HFFc6 (cell line): ENCODE measurements around the gene ASTN2. TPM values are rescaled to one million over a fixed set of nuclear protein-coding genes. Genes with fewer than 3 reads are reported as not detected.

Experiments
- DNase-seq: peaks from one replicate; pipeline ENCODE4 v3.0.0-alpha.2; 2018
- H3K27ac Mint-ChIP-seq: 2 replicates; pipeline ENCODE4 v1.8.0; 2020; ENCODE audit warnings: mild to moderate bottlenecking, mixed read lengths
- H3K27me3 Mint-ChIP-seq: 2 replicates; pipeline ENCODE4 v1.8.0; 2021; ENCODE audit warnings: mild to moderate bottlenecking, moderate library complexity, mixed read lengths; ENCODE audit not compliant: insufficient read depth
- H3K36me3 Mint-ChIP-seq: 2 replicates; pipeline ENCODE4 v1.8.0; 2021; ENCODE audit warnings: low read depth, mixed read lengths
- H3K4me1 Mint-ChIP-seq: 2 replicates; pipeline ENCODE4 v1.8.0; 2020; ENCODE audit warnings: low read depth, mixed read lengths
- H3K4me3 Mint-ChIP-seq: 2 replicates; pipeline ENCODE4 v1.8.0; 2020; ENCODE audit warnings: mild to moderate bottlenecking, moderate library complexity, mixed read lengths
- H3K9me3 Mint-ChIP-seq: 2 replicates; pipeline ENCODE4 v1.8.0; 2020; ENCODE audit warnings: mild to moderate bottlenecking, mixed read lengths
- total RNA-seq, 6 experiments: library from RNA; stranded (reverse); fragmentation: NEBNext Ultra II Directional; extraction: Animal tissue kit (Norgen Biotek cat#: 25700); gene quantifications; 2 replicates in 1 of 6; 3 replicates in 5 of 6; pipeline ENCODE4 v1.2.3, GENCODE V29; 2021
- TF ChIP-seq, protein P1 (sequence below): fragments of 200-600 bp; sonication (generic); IDR thresholded peaks from 2 replicates; pipeline ENCODE4 v1.5.0; 2021; ENCODE audit warnings: antibody characterized with exemption, mild to moderate bottlenecking

ASTN2 gene
- total RNA-seq, 6 experiments from 2014 or later = 7.3 to 9.7 (median 8.3) TPM

- H3K4me1 Mint-ChIP-seq = no peaks in the 10 kb centered on the region
- H3K27ac Mint-ChIP-seq = no peak overlapping the region
- no peak overlapping the region for H3K4me3 Mint-ChIP-seq
- DNase-seq = no peak
- peaks cover 5% of the 10 kb centered on the region; the same call in 1 of the 2 replicates for H3K36me3 Mint-ChIP-seq
- H3K9me3 Mint-ChIP-seq = peaks cover 65% of the 10 kb centered on the region
- TF ChIP-seq, protein P1, sequence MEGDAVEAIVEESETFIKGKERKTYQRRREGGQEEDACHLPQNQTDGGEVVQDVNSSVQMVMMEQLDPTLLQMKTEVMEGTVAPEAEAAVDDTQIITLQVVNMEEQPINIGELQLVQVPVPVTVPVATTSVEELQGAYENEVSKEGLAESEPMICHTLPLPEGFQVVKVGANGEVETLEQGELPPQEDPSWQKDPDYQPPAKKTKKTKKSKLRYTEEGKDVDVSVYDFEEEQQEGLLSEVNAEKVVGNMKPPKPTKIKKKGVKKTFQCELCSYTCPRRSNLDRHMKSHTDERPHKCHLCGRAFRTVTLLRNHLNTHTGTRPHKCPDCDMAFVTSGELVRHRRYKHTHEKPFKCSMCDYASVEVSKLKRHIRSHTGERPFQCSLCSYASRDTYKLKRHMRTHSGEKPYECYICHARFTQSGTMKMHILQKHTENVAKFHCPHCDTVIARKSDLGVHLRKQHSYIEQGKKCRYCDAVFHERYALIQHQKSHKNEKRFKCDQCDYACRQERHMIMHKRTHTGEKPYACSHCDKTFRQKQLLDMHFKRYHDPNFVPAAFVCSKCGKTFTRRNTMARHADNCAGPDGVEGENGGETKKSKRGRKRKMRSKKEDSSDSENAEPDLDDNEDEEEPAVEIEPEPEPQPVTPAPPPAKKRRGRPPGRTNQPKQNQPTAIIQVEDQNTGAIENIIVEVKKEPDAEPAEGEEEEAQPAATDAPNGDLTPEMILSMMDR = no peak
- H3K27me3 Mint-ChIP-seq = no peaks in the 10 kb centered on the region
Measured at GRCh38 chr9:117218951-117219350, 195.9 kb downstream of the ASTN2 start.

- Mint-ChIP-seq H3K27me3 (no peaks in the 10 kb centered on the region), H3K27ac (no peak overlapping the region), H3K36me3 (peaks cover 12% of the 10 kb centered on the region), H3K9me3 (peaks cover 67% of the 10 kb centered on the region), H3K4me1 (no peaks in the 10 kb centered on the region), H3K4me3 (no peak overlapping the region)
- no peak for DNase-seq
- TF ChIP-seq, protein P1 = no peak
Measured at GRCh38 chr9:117214416-117214815, 200.4 kb downstream of the ASTN2 start.

DNA sequence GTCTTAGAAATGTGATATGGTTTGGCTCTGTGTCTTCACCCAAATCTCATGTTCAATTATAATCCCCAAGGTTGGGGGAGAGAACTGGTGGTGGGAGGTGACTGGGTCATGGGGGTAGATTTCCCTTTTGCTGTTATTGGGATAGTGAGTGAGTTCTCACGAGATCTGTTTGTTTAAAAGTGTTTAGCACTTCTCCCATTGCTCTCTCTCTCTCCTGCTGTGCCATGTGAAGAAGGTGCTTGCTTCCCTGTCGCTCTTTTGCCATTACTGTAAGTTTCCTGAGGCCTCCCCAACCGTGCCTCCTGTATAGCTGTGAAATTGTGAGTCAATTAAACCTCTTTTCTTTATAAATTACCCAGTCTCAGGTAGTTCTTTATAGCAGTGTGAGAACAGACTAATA is 203.6 kb downstream of the ASTN2 start:
- H3K27ac Mint-ChIP-seq = no peak overlapping the region

GRCh38 chr9:117205806-117206205 is 209.1 kb downstream of the ASTN2 start:
- TF ChIP-seq, protein P1 = no peak
- no peak overlapping the region for H3K4me3 Mint-ChIP-seq
- no peaks in the 10 kb centered on the region for H3K4me1 Mint-ChIP-seq
- no peak overlapping the region for H3K27ac Mint-ChIP-seq
- H3K9me3 Mint-ChIP-seq = peaks cover 52% of the 10 kb centered on the region
- DNase-seq = no peak
- no peaks in the 10 kb centered on the region; the same call in 1 of the 2 replicates for H3K27me3 Mint-ChIP-seq
- H3K36me3 Mint-ChIP-seq = peaks cover 7% of the 10 kb centered on the region; the same call in 1 of the 2 replicates

More for the DNA sequence above, 203.6 kb downstream of the ASTN2 start:
- Mint-ChIP-seq H3K4me1 (no peaks in the 10 kb centered on the region), H3K9me3 (peaks cover 69% of the 10 kb centered on the region), H3K36me3 (peaks cover 7% of the 10 kb centered on the region; the same call in 1 of the 2 replicates), H3K4me3 (no peak overlapping the region), H3K27me3 (no peaks in the 10 kb centered on the region; the same call in 1 of the 2 replicates)
- TF ChIP-seq, protein P1 = no peak
- no peak for DNase-seq

- Mint-ChIP-seq H3K36me3 (peaks cover 3% of the 10 kb centered on the region; the same call in 1 of the 2 replicates), H3K27me3 (no peaks in the 10 kb centered on the region; the same call in 1 of the 2 replicates), H3K9me3 (peaks cover 48% of the 10 kb centered on the region), H3K27ac (no peak overlapping the region), H3K4me1 (no peaks in the 10 kb centered on the region), H3K4me3 (no peak overlapping the region)
- no peak for DNase-seq
- TF ChIP-seq, protein P1 = no peak
Measured at GRCh38 chr9:117204971-117205370, 209.9 kb downstream of the ASTN2 start.
